GM19468 (cell line): ENCODE results near the gene PIEZO2.
"Not testable (repeated sequence)": the region's sequence is repeated elsewhere in the genome, so short reads cannot be mapped to it uniquely, and the experiment has no call there.

Source experiments
- ATAC-seq: cut with Tn5 transposase; IDR thresholded peaks from one replicate; pipeline ENCODE4 v1.9.1; 2021; ENCODE audit warnings: mild to moderate bottlenecking, moderate library complexity, moderate number of reproducible peaks; ENCODE audit not compliant: unreplicated experiment; ENCODE audit errors: extremely low read depth

The PIEZO2 gene

DNA sequence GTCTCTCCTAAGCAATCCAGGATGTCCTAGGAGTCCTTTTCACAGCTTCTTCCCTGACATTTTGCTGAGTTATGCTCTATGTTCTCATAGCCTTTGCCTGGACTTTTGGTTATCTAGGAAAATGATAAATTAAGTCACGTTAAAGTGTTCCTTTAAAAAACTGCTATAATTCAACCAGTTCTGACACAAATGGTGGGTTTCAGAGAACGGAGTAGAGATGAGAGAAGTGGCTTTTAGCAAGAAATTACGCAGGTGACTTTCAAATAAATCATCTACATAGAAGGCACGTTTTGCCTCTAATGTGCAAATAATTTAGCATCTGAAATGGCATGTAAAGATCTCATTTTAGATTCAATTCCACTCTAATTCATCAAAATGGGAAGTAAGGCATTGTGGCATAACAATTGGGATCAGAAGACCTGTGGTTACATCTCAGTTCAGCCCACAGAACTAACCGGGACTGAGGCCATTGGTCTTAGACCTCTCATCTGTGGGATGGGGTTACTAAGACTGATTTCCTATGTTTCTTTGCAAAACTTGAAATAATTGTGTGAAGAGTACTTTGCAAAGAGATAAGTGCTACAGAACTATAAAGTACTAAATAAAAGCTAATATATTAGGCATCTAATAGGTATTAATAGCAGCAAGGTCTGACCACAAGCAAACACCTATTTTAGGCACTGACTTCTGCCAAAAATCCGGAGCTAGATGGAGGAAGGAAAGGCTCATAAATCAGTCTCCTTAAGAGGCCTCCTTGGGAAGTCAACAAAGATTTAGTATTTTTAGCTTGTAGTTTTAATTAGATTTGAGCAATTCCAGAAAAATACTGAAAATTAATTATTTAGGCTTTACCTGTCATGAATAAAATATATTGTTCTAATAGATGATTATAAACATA is 211.4 kb downstream of the PIEZO2 start:
- ATAC-seq: no peak

DNA sequence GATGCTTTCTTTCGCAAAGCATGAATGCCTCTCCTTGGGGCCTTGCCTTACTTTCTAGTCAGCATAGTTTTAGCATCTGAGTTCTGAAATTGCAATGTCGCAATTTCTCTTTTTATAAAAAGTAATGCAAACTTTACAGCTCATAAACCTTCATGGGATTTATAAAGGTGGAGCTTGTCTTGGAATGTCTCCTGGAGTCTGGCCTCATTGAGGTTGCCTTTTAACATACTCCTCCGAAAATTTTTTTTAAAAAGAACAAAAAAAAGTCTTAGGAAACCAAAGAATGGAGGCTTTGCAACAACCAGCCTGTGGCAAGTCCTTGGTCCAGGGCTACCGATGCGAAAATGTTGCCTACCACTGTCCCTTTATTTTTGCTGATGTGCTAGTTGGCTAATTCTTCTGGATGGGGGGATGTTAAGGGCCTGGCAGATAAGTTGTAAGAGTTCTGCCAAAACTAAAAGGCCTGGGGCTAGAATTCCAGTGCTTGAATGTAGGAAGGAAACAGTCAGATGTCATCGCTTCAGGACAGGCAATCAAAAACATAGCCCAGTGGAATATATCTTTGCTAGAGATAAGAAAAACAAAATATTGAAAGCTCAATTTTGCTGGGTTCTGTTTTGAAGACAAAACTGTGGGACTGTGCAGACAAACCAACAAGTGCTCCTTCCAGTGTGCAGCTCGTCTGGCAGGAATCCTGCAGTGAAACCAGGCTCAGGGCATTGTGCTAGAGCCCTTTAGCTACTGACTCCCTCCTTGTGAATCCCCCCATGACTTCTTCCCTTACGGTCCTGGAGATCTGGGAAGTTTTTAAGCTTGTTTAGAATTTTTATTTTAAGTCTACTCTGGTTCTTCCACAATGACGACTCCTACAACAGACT is 213.0 kb downstream of the PIEZO2 start:
- no peak for ATAC-seq

DNA sequence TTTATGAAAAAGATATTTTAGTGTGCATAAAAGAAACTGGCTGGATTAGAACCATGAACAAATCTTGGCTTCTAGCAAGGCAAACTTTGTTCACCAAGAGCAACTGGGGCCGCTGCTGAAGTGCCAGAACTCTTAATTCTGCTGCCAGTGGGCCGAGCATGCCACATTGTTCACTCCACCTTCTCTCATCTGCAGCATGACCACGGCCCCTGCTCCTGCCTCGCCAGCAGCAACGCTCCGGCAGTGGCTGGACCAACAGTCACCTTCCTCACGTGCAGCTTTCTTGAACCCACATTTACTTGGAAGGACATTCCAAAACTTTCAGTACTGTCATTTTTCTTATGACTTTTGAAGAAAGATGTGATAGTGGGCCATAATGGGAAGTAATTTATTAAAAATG is 213.8 kb downstream of the PIEZO2 start:
- ATAC-seq: no peak

DNA sequence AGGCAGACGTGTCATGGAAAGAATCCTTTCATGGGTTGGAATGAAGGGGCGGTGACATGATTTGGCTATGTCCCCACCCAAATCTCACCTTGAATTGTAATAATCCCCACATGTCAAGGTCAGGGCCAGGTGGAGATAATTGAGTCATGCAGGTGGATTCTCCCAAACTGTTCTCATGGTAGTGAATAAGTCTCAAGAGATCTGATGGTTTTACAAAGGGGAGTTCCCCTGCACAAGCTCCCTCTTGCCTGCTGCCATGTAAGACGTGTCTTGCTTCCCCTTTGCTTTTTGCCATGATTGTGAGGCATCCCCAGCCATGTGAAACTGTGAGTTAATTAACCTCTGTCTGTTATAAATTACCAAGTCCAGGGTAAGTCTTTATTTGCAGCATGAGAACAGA is 215.7 kb downstream of the PIEZO2 start:
- ATAC-seq: not testable (repeated sequence)

DNA sequence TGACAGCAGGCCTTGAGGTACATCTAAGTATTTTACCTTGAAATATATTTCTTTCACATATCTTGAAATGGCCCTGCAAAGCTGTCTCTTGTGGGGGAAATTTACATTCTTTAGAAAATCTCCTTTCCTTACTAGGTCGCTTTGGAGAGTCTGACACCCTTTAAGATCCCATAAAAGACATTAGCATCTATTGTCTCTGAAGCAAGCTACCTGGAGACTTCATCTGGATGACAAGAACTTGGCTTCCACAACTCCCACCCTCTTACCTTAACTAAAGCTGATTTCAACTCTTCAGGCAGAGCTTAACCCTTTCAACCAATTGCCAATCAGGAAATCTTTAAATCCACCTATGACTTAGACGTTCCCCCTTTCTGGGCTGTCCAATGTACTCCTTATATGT is 219.3 kb downstream of the PIEZO2 start:
- no peak for ATAC-seq

DNA sequence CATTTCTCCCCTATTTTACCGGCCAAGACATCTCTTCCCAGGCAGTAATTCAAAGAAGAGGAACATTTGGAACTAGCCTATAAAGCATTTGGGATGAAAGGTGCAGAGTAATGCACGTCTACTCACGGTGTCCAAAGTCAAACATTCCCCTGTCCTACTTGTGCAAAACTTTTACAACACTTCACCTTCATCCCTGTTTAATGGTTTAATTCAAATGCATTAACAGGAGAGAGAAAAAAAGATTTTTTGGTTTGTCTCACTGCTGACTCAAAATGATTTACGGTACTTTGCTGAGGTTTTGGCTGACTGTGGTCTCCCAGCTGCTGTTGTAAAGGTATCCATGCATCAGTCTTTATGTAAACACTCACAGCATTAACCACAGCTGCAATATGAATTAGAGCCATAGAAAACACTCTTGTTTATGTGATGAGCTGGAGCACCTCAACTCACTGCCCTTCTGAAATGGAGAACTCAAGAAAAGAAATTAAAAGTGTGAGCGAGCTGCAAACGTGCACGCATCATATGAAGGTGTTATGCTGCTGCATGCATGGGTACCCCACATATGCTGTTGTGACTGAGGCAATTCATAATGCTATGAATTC is 220.5 kb downstream of the PIEZO2 start:
- no peak for ATAC-seq

DNA sequence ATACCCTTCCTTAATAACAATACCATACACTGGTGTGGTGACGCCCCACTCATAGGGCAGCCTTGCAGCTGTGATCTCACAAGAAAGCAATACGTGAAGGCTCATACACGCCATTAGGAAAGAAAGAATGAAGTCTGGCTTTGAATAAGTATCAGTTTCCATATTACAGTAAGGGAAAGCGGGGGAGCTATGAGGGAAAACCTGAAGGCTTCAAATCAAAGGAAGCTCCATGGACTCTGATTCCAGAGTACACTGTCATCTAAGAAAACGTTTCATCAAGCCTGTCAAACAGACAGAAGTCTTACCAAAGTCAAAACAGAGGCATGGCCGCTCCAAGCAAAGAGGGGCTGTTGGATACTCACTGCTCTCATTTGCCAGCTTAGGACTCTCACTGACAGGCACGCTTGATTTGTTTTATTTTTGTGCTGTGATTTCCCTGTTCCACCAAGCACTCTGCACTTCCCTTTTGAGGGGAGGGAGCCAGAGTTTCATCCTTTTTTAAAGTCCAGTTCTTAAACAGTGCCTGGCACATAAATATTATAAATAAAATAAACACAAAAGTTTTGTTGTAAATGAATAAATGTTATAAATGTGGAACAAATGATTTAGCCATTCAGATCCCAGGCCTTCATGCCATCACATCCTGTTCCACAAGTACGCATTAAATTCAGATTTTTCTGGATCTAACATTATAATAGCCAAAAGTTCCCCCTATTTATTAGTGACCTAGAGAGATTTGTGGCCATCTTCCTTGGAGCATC is 221.2 kb downstream of the PIEZO2 start:
- ATAC-seq: no peak

DNA sequence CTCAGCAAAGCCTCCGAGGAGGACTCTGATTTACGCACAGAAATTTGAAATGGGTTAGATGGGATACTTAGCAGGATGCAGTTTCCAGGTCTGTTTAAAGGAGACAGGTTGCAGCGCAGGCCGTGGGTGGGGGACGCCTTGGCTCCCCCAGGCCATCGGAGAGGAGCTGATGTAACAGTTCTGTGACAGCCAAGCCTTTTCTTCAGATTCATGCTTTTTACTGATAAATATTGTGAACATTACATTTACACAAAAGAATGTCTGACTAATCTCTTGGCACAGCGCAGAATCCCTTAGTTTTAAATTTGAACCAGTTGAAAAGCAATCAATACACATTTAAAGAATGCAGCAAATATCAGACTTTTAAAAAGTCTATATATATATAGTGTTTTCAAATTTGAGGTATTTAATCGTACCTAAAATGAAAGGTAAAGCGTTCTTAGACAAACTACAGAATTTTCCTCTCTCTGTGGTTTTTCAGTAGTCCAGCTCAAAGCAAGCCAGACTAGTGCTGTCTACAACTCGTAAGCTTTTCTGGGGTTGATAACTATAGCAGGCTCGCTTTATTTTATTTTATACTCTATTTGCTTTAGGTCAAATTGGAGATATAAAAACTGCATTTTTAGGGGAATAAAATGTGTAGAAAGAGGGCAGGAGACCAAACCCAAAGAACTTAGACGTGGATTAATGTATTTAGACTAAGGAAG is 221.9 kb downstream of the PIEZO2 start:
- no peak for ATAC-seq

DNA sequence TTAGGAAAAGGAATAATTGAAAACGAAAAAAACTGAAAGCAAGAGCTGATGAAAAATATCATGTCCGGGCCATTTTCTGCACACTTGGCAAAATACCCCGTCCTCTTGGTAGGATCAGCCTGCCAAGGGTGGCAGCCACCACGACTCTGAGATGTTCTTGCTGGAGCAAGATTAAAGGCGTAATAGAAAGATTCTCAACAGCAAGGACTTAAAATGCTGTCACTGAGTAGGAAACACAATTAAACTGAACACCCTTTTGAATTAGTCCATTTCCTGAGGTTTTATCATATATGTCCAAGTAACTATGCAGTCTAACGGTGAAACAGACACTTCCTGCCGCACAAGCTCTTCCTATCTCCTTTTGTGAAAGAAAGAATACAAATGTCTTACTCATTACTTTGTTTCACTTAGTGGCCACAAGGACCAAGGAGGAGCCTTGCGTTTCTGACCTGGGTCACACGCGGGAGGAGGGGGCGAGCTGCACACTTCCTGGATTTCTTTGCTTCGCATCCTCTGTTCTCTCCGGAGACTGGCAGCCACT is 222.7 kb downstream of the PIEZO2 start:
- no peak for ATAC-seq

DNA sequence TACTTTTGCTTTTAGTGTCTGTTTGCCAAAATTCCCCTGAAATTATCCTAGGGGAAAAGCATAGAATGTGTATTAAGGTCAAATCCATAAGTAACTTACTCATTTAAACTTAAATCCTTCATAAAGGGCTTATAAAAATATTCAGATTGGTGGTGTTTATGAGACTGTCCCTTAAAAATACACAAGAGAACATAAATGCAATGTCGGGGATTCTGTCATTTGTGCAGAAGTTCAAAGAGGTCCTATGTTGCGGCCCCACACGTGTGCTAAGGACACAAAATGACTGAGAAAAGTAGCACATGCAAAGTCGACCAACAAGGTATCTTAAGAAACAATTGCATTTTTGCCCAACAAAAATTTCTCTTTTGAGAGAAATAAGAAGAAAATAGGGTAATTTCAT is 225.1 kb downstream of the PIEZO2 start:
- no peak for ATAC-seq

DNA sequence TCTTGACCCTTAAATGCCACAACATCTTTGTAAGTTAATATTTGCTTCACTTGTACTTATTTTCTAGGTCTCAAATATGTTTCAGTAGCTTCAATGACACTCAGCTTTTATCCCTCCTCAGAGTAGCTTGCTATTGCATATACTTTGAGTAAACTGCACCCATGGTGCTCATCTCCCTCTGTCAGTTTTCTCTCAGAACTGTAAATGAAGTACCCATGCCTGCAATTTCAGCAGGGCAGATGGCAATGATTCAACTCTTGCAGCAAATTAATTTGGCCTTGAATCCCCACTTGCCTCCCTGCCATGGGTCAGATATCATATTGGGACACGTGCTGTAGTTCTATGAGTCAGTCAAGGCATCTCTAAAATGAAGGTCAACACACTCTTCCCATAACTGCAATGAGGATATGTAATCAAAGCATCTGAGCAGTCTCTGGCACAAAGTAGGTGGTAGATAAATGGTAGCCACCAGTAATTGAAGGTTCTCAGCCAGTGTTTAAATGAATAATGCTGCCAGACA is 225.8 kb downstream of the PIEZO2 start:
- no peak for ATAC-seq

DNA sequence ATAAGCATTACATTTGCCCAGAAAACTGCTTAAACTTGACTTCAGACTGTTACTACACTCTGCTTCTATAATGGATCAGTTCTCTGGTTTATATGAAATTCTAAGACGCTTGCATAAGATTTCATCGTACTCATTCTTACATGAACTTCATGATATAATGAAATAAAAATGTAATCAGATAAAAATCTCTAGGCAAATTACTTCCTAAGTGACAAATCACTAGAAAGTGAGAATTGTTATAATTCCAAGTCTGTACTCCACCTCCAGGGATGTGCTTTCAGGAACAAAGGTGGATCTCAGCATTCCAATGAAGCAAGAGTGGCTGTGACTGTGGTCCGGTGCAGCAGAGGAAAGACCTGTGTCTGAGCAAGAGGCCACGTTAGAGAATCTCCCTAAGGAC is 226.2 kb downstream of the PIEZO2 start:
- ATAC-seq: no peak

DNA sequence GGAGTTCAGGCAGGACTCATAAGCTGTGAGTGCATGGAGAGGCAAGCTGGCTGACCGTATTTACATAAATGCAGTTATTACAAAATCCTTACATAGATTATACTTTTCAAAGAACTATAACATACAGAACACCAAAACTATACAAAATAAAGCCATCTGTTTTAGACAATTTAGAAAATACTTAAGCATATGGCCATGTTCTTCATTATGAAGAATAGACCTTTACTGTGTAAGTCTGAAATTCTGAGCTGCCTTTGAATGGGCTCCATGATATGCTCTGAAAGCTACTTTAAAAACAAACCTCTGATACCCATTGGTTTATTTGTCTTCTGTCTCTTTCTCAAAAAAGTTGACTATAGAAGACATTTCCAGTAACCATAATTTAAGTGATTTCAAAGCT is 226.7 kb downstream of the PIEZO2 start:
- ATAC-seq: not testable (repeated sequence)

DNA sequence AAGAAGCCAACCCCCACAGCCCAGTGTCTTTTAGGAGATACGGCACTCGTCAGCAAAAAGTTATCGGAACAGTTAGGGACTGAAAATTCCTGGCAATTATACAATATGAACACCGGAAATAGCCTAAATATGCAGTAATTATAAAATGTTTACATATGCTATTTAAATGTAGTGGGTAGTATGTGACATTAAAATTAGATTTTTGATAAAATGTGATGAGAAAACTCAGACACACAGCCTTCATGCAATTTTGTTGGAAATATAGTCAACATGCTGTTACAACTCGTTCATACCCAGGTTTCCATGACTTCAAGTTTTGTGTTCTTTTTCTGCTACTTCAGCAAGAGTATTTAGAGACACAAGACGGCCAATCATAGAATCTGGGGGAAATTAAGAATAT is 229.1 kb downstream of the PIEZO2 start:
- not testable (repeated sequence) for ATAC-seq

DNA sequence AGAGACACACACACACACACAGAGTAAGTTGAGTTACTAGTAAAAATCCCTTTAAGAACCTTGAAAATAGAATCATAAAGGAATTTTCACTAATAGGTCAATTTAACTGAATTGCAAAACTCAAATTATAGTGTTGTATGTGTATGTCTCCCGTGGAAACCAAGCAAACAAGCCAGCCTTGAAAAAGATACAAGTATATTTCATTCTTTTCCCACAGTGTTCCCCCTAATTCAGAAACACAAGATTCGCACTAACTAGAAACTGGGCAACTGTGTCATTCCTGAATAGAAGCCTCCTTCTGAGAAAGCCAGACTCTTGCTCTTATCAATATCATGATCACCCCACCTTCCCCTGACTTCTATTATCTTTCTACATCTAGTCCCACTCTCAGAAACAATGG is 229.5 kb downstream of the PIEZO2 start:
- ATAC-seq: no peak

DNA sequence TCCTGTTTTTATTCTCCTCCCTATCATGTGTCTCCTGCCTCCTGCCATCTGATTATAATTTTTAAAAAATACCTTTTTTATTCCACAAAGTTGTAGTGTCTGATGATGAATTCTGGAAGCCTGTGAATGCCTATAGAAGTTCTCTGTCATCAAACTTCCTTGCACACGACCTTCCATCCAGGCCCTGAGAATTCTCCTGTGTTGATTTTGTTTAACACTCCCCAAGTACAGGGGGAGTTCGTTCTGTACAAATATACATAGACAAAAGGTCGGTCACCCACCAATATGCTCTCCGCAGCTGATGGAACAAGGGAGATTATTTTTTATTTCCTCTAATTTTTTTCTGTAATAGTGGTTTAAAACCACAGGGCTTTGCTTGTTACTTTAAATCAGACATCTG is 232.5 kb downstream of the PIEZO2 start:
- no peak for ATAC-seq

DNA sequence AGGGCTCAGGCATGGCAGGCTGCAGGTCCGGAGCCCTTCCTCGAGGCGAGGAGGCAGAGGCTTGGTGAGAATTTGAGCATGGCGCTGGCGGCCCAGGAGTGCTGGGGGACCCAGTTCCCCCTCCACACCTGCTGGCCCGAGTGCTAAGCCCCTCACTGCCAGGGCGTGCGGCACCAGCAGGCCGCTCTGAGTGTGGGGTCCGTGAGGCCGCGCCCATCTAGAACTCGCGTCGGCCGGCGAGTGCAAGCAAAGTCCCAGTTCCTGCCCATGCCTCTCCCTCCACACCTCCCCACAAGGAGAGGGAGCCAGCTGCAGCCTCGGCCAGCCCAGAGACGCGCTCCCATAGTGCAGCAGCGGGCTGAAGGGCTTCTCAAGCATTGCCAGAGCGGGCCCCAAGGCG is 233.0 kb downstream of the PIEZO2 start:
- ATAC-seq: no peak

DNA sequence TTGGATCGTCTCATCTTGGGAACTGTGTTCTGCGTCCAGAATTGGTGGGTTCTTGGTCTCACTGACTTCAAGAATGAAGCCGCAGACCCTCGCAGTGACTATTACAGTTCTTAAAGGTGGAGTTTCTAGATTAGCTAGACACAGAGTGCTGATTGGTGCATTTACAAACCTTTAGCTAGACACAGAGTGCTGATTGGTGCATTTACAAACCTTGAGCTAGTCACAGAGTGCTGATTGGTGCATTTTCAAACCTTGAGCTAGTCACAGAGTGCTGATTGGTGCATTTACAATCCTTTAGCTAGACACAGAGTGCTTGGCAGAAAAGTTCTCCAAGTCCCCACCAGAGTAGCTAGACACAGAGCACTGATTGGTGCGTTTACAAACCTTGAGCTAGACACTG is 233.6 kb downstream of the PIEZO2 start:
- not testable (repeated sequence) for ATAC-seq

DNA sequence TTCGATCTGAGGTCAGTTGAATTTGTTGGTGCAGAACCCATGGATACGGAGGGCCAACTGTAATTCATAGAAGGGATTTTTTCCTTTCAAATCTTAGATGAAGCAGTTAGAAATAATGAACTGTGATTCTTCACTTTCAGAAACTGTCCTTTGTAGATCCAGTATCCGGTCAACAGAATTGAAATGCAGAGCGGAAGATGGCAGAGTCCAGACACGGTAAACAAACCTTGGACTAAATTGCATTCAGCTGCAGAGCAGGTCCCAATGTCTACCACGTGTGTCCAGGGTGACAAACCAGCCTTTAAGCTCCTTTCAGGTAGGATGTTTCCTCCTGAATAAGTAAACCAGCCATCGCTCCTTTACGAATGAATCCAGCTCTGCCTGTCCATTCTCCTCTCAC is 234.8 kb downstream of the PIEZO2 start:
- not testable (repeated sequence) for ATAC-seq
